BLaER1 treated with 17β-estradiol and CSF1 and Interleukin-3, amounts not matched to agents 10 nM and 100 nM (cell line): ENCODE data around the gene ALDH16A1.

Source experiments
- H3K27ac ChIP-seq, 11 experiments: shearing (Covaris generic); formaldehyde crosslinking; 2 replicates each; pipeline ENCODE4 v1.8.1; 2022
- H3K27me3 ChIP-seq, 11 experiments: shearing (Covaris generic); formaldehyde crosslinking; 2 replicates each; pipeline ENCODE4 v1.8.1; 2022
- H3K36me3 ChIP-seq, 11 experiments: shearing (Covaris generic); formaldehyde crosslinking; 2 replicates each; pipeline ENCODE4 v1.8.1; 2022
- H3K4me1 ChIP-seq, 10 experiments: shearing (Covaris generic); formaldehyde crosslinking; 2 replicates each; pipeline ENCODE4 v1.8.1; 2022
- H3K4me2 ChIP-seq, 11 experiments: shearing (Covaris generic); formaldehyde crosslinking; 2 replicates each; pipeline ENCODE4 v1.8.1; 2022
- H3K4me3 ChIP-seq, 10 experiments: shearing (Covaris generic); formaldehyde crosslinking; 2 replicates each; pipeline ENCODE4 v1.8.1; 2022
- H3K9ac ChIP-seq, 11 experiments: shearing (Covaris generic); formaldehyde crosslinking; 2 replicates each; pipeline ENCODE4 v1.8.1; 2022
- H3K9me3 ChIP-seq, 11 experiments: shearing (Covaris generic); formaldehyde crosslinking; replicated peaks in 1 of 11; 2 replicates each; pipeline ENCODE4 v1.8.1; 2022
- H4K20me1 ChIP-seq, 11 experiments: shearing (Covaris generic); formaldehyde crosslinking; 2 replicates each; pipeline ENCODE4 v1.8.1; 2022
- Cebpa-rat ChIP-seq, 11 experiments: shearing (Covaris generic); IDR thresholded peaks; 2 replicates each; pipeline ENCODE4 v1.8.1; 2022

The ALDH16A1 gene

GRCh38 chr19:49453013-49453756 is at the start of gene ALDH16A1:
ALDH16A1 (plus strand) TSS chr19:49453225; CDS start chr19:49453332, 107 bp downstream.
- peak within 1 kb of the TSS; percentile 96 to 99 (median 98) for H3K27ac ChIP-seq
- H3K9ac ChIP-seq, result peak within 1 kb of the TSS; percentile 89 to 98 (median 96)
- TF ChIP-seq Cebpa-rat (IDR thresholded peaks at IDR 0.05), result no peak
- no peaks in the 10 kb centered on the region for H3K27me3 ChIP-seq
- peak within 1 kb of the TSS; percentile 83 to 97 (median 92) for H3K4me2 ChIP-seq
- peaks cover 58 to 80% (median 68%) of the 10 kb centered on the region in 10 experiments for H3K4me1 ChIP-seq
- H3K36me3 ChIP-seq, result peaks cover 13 to 52% (median 30%) of the 10 kb centered on the region in 11 experiments; a peak in 20 of 22 replicates
- H3K9me3 ChIP-seq, result no peaks in the 10 kb centered on the region
- H4K20me1 ChIP-seq, result peaks cover 0 to 8% (median 0%) of the 10 kb centered on the region in 11 experiments; a peak in 4 of 22 replicates
- H3K4me3 ChIP-seq, result peak within 1 kb of the TSS; percentile 71 to 96 (median 82)

GRCh38 chr19:49403404-49404187 is 49.4 kb upstream of the ALDH16A1 start:
- H4K20me1 ChIP-seq, result no peaks in the 10 kb centered on the region
- no peaks in the 10 kb centered on the region for H3K27me3 ChIP-seq
- peaks cover 36 to 87% (median 77%) of the 10 kb centered on the region in 10 experiments for H3K4me1 ChIP-seq
- H3K4me2 ChIP-seq, result peak overlapping the region; percentile 15 to 95 (median 73)
- H3K9me3 ChIP-seq, result no peaks in the 10 kb centered on the region
- no peaks in the 10 kb centered on the region for H3K36me3 ChIP-seq
- no peak overlapping the region for H3K4me3 ChIP-seq
- peak in 1 of 11 experiments; percentile 69; a peak in 1 of 22 replicates for TF ChIP-seq Cebpa-rat (IDR thresholded peaks at IDR 0.05)
- peak overlapping the region in 8 of 11 experiments; percentile 24 to 75 (median 64); a peak in 16 of 22 replicates for H3K27ac ChIP-seq
- peak overlapping the region in 8 of 11 experiments; percentile 1 to 67 (median 48); a peak in 12 of 22 replicates for H3K9ac ChIP-seq

- no peak overlapping the region for H3K27ac ChIP-seq
- TF ChIP-seq Cebpa-rat (IDR thresholded peaks at IDR 0.05), result no peak
- H4K20me1 ChIP-seq, result no peaks in the 10 kb centered on the region
- no peaks in the 10 kb centered on the region for H3K36me3 ChIP-seq
- no peak overlapping the region for H3K4me3 ChIP-seq
- no peaks in the 10 kb centered on the region for H3K9me3 ChIP-seq
- H3K4me2 ChIP-seq, result peak overlapping the region; percentile 85 to 99 (median 93); a peak in 21 of 22 replicates
- no peaks in the 10 kb centered on the region for H3K27me3 ChIP-seq
- H3K4me1 ChIP-seq, result peaks cover 71 to 100% (median 99%) of the 10 kb centered on the region in 10 experiments
- no peak overlapping the region for H3K9ac ChIP-seq
Measured at GRCh38 chr19:49407079-49407478, 45.9 kb upstream of the ALDH16A1 start.

- H3K4me1 ChIP-seq, result peaks cover 73 to 100% (median 99%) of the 10 kb centered on the region in 10 experiments
- no peak overlapping the region for H3K4me3 ChIP-seq
- H3K9ac ChIP-seq, result no peak overlapping the region
- no peak for TF ChIP-seq Cebpa-rat (IDR thresholded peaks at IDR 0.05)
- H3K27ac ChIP-seq, result peak overlapping the region in 3 of 11 experiments; percentile 74 to 85 (median 81); a peak in 3 of 22 replicates
- no peaks in the 10 kb centered on the region for H3K9me3 ChIP-seq
- no peaks in the 10 kb centered on the region for H4K20me1 ChIP-seq
- H3K36me3 ChIP-seq, result no peaks in the 10 kb centered on the region
- H3K4me2 ChIP-seq, result peak overlapping the region; percentile 85 to 99 (median 93)
- H3K27me3 ChIP-seq, result no peaks in the 10 kb centered on the region
Measured at GRCh38 chr19:49407482-49408015, 45.5 kb upstream of the ALDH16A1 start.

GRCh38 chr19:49408816-49409440 is 44.1 kb upstream of the ALDH16A1 start:
- H3K4me1 ChIP-seq, result peaks cover 75 to 100% (median 99%) of the 10 kb centered on the region in 10 experiments
- H3K9me3 ChIP-seq, result no peaks in the 10 kb centered on the region
- H3K4me2 ChIP-seq, result peak overlapping the region; percentile 85 to 99 (median 93)
- no peaks in the 10 kb centered on the region for H4K20me1 ChIP-seq
- H3K9ac ChIP-seq, result peak overlapping the region; percentile 34 to 71 (median 61); a peak in 19 of 22 replicates
- TF ChIP-seq Cebpa-rat (IDR thresholded peaks at IDR 0.05), result no peak
- H3K27ac ChIP-seq, result peak overlapping the region; percentile 59 to 89 (median 81); a peak in 21 of 22 replicates
- no peaks in the 10 kb centered on the region for H3K27me3 ChIP-seq
- H3K36me3 ChIP-seq, result no peaks in the 10 kb centered on the region
- peak overlapping the region in 7 of 10 experiments; percentile 8 to 50 (median 36); a peak in 11 of 20 replicates for H3K4me3 ChIP-seq

GRCh38 chr19:49409441-49410029 is 43.5 kb upstream of the ALDH16A1 start:
- H3K4me3 ChIP-seq, result peak overlapping the region in 7 of 10 experiments; percentile 8 to 50 (median 36); a peak in 11 of 20 replicates
- H3K27me3 ChIP-seq, result no peaks in the 10 kb centered on the region
- no peaks in the 10 kb centered on the region for H3K36me3 ChIP-seq
- no peaks in the 10 kb centered on the region for H3K9me3 ChIP-seq
- peak overlapping the region; percentile 85 to 99 (median 93) for H3K4me2 ChIP-seq
- H3K9ac ChIP-seq, result peak overlapping the region; percentile 34 to 71 (median 61); a peak in 19 of 22 replicates
- H3K27ac ChIP-seq, result peak overlapping the region; percentile 59 to 89 (median 81); a peak in 21 of 22 replicates
- no peaks in the 10 kb centered on the region for H4K20me1 ChIP-seq
- TF ChIP-seq Cebpa-rat (IDR thresholded peaks at IDR 0.05), result no peak
- peaks cover 81 to 100% (median 99%) of the 10 kb centered on the region in 10 experiments for H3K4me1 ChIP-seq

- H3K27me3 ChIP-seq, result no peaks in the 10 kb centered on the region
- H3K4me2 ChIP-seq, result peak overlapping the region; percentile 79 to 99 (median 93)
- peak overlapping the region in 3 of 10 experiments; percentile 3 to 26 (median 20); a peak in 1 of 20 replicates for H3K4me3 ChIP-seq
- no peaks in the 10 kb centered on the region for H3K36me3 ChIP-seq
- 0 out of 22 replicates have a peak overlapping the region, but pooled peaks of 4 of the 11 experiments have one; percentile 0 to 34 (median 22) for H3K9ac ChIP-seq
- TF ChIP-seq Cebpa-rat (IDR thresholded peaks at IDR 0.05), result no peak
- no peaks in the 10 kb centered on the region for H4K20me1 ChIP-seq
- peaks cover 100% of the 10 kb centered on the region in 10 experiments for H3K4me1 ChIP-seq
- no peaks in the 10 kb centered on the region for H3K9me3 ChIP-seq
- H3K27ac ChIP-seq, result peak overlapping the region in 9 of 11 experiments; percentile 21 to 86 (median 81); a peak in 13 of 22 replicates
Measured at GRCh38 chr19:49411681-49412326, 41.2 kb upstream of the ALDH16A1 start.
